Hepatocyte (in vitro differentiated cells): Measurements from ENCODE around the gene ANKMY2. TPM values are rescaled to one million over a fixed set of nuclear protein-coding genes. Genes with fewer than 3 reads are reported as not detected.
A peak's percentile ranks its signal among the peaks of the same experiment; 100 is the strongest.

ENCODE experiments used
- DNase-seq: peaks from one replicate; pipeline ENCODE4 v3.0.0-alpha.2; 2016; ENCODE audit warnings: low spot score
- H2AFZ ChIP-seq: fragments of 200-600 bp; sonication (generic); 2 replicates; pipeline ENCODE4 v1.6.0; 2016; ENCODE audit warnings: antibody characterized with exemption, mild to moderate bottlenecking
- H3K27ac ChIP-seq: fragments of 200-600 bp; sonication (generic); 2 replicates; pipeline ENCODE4 v1.5.1; 2016; ENCODE audit warnings: mild to moderate bottlenecking
- H3K27me3 ChIP-seq: fragments of 200-600 bp; sonication (generic); 2 replicates; pipeline ENCODE4 v1.6.1; 2016
- H3K36me3 ChIP-seq: fragments of 200-600 bp; sonication (generic); replicated peaks from 2 replicates; pipeline ENCODE4 v1.5.1; 2016; ENCODE audit warnings: low read depth; ENCODE audit not compliant: insufficient read depth
- H3K4me1 ChIP-seq: fragments of 200-600 bp; sonication (generic); 2 replicates; pipeline ENCODE4 v1.5.1; 2016; ENCODE audit warnings: mild to moderate bottlenecking, moderate library complexity; ENCODE audit not compliant: insufficient read depth
- H3K4me2 ChIP-seq: fragments of 200-600 bp; sonication (generic); 2 replicates; pipeline ENCODE4 v1.6.0; 2016
- H3K4me3 ChIP-seq: fragments of 200-600 bp; sonication (generic); 2 replicates; pipeline ENCODE4 v1.5.1; 2016; ENCODE audit warnings: mild to moderate bottlenecking
- H3K79me2 ChIP-seq: fragments of 200-600 bp; sonication (generic); 2 replicates; pipeline ENCODE4 v1.6.0; 2017; ENCODE audit warnings: mild to moderate bottlenecking
- H3K9me2 ChIP-seq: fragments of 200-600 bp; sonication (generic); replicated peaks from 2 replicates; pipeline ENCODE4 v1.6.0; 2017; ENCODE audit warnings: mild to moderate bottlenecking; ENCODE audit not compliant: insufficient read depth
- H3K9me3 ChIP-seq: fragments of 200-600 bp; sonication (generic); 2 replicates; pipeline ENCODE4 v1.5.1; 2016; ENCODE audit warnings: low read depth, mild to moderate bottlenecking
- H4K20me1 ChIP-seq: fragments of 200-600 bp; sonication (generic); 2 replicates; pipeline ENCODE4 v1.6.0; 2016; ENCODE audit warnings: mild to moderate bottlenecking; ENCODE audit not compliant: insufficient read depth, poor library complexity, severe bottlenecking
- EZH2 ChIP-seq: fragments of 200-600 bp; sonication (generic); IDR thresholded peaks from 2 replicates; pipeline ENCODE4 v1.6.1; 2016; ENCODE audit warnings: antibody characterized with exemption, mild to moderate bottlenecking, borderline replicate concordance
- EZH2phosphoT487 ChIP-seq: fragments of 200-600 bp; sonication (generic); IDR thresholded peaks from one replicate; pipeline ENCODE4 v1.6.1; 2018; ENCODE audit warnings: antibody characterized with exemption, mild to moderate bottlenecking, low read depth, moderate library complexity; ENCODE audit not compliant: unreplicated experiment, severe bottlenecking
- WGBS: methylation state at CpG from one replicate; pipeline ENCODE4 v1.1.6; 2016; ENCODE audit warnings: low lambda C conversion rate; ENCODE audit errors: missing lambda C conversion rate; 5-methylcytosine and 5-hydroxymethylcytosine counted together
- polyA plus RNA-seq: library from polyadenylated mRNA; unstranded; fragments of >200 nt; fragmentation: Nextera tagmentation; extraction: Ambion mirVana; gene quantifications from 2 replicates; pipeline ENCODE4 v1.2.1, GENCODE V29; 2016
- total RNA-seq: library from RNA; depleted of rRNA; stranded (reverse); fragments of >200 nt; gene quantifications from 2 replicates; pipeline ENCODE4 v1.2.3, GENCODE V29; 2014
- TF ChIP-seq, protein P1 (sequence below): fragments of 200-600 bp; sonication (generic); IDR thresholded peaks from 2 replicates; pipeline ENCODE4 v1.5.1; 2016; ENCODE audit warnings: antibody characterized with exemption, mild to moderate bottlenecking; ENCODE audit not compliant: poor library complexity

ANKMY2 gene
- total and polyA plus RNA-seq, 2 experiments from 2014 or later: 30.7 to 42.5 TPM

DNA sequence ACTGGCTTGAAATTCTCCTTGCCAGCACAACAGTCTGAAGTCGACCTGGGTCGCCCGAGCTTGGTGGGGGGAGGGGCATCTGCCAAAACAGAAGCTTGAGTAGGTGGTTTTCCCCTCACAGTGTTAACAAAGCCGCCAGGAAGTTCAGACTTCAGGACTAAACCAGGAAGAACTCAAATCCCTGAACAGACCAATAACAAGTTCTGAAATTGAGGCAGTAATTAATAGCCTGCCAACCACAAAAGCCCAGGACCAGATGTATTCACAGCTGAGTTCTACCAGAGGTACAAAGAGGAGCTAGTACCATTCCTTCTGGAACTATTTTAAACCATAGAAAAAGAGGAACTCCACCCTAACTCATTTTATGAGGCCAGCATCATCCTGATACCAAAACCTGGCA, 73.6 kb downstream of the ANKMY2 start:
- Histone ChIP-seq H3K9me3 (no peaks in the 10 kb centered on the region), H2AFZ (no peak overlapping the region), H3K27ac (no peak overlapping the region), H3K4me3 (no peak overlapping the region), H3K9me2 (no peaks in the 10 kb centered on the region), H3K36me3 (no peaks in the 10 kb centered on the region), H3K79me2 (no peaks in the 10 kb centered on the region), H3K4me2 (no peak overlapping the region), H3K4me1 (no peaks in the 10 kb centered on the region), H4K20me1 (no peaks in the 10 kb centered on the region), H3K27me3 (no peaks in the 10 kb centered on the region)
- 87% methylated on average over 4 of the region's 4 CpGs for WGBS
- TF ChIP-seq EZH2phosphoT487: no peak
- TF ChIP-seq, protein P1, sequence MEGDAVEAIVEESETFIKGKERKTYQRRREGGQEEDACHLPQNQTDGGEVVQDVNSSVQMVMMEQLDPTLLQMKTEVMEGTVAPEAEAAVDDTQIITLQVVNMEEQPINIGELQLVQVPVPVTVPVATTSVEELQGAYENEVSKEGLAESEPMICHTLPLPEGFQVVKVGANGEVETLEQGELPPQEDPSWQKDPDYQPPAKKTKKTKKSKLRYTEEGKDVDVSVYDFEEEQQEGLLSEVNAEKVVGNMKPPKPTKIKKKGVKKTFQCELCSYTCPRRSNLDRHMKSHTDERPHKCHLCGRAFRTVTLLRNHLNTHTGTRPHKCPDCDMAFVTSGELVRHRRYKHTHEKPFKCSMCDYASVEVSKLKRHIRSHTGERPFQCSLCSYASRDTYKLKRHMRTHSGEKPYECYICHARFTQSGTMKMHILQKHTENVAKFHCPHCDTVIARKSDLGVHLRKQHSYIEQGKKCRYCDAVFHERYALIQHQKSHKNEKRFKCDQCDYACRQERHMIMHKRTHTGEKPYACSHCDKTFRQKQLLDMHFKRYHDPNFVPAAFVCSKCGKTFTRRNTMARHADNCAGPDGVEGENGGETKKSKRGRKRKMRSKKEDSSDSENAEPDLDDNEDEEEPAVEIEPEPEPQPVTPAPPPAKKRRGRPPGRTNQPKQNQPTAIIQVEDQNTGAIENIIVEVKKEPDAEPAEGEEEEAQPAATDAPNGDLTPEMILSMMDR: no peak
- TF ChIP-seq EZH2: no peak
- DNase-seq: no peak

DNA sequence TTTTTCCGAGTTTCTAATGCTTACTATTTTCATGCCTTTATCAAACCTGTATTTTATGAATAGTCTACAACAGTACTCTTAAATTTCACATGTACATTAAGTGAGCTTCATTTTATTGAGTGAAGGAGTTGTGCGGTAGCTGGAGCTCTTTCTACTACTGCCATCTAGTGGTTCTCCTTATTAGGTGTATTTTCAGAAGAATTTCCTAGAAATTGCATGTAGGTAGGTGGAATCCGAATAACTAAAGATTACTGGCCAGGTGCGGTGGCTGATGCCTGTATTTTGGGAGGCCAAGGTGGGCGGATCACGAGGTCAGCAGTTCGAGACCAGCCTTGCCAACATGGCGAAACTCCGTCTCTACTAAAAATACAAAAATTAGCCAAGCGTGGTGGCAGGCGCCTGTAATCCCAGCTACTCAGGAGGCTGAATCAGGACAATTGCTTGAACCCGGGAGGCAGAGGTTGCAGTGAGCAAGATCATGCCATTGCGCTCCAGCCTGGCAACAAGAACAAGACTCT, 80.6 kb downstream of the ANKMY2 start:
- no peak for TF ChIP-seq EZH2phosphoT487
- TF ChIP-seq, protein P1: peak; percentile 78
- peak; percentile 75 for DNase-seq

DNA sequence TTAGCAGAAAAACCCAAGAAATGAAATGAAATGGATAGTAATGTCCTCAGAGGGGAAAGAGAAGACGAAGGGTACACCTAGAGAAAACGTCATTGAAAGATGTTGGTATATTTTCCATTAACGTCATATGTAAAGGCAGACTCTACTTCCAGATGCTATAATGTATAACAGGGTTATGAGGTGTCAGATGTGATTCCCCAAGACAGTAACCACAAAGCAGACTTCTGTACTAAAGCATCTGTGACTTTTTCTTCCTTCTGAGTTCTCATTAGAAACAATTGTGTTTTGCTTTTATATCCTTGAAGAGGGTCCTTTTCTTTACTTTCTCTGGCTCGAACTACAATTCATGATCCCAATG, 81.6 kb downstream of the ANKMY2 start:
- Histone ChIP-seq H3K9me3 (no peaks in the 10 kb centered on the region), H3K9me2 (no peaks in the 10 kb centered on the region), H3K27ac (peak overlapping the region; percentile 70), H3K36me3 (no peaks in the 10 kb centered on the region), H3K4me1 (no peaks in the 10 kb centered on the region), H3K4me2 (no peak overlapping the region), H3K27me3 (no peaks in the 10 kb centered on the region), H3K4me3 (no peak overlapping the region), H2AFZ (no peak overlapping the region), H4K20me1 (no peaks in the 10 kb centered on the region), H3K79me2 (no peaks in the 10 kb centered on the region)
- TF ChIP-seq EZH2phosphoT487 (no peak), EZH2 (no peak)
- TF ChIP-seq, protein P1: no peak
- 67% methylated on average over 4 of the region's 4 CpGs for WGBS
- DNase-seq: no peak

More for the DNA sequence above, 80.6 kb downstream of the ANKMY2 start:
- Histone ChIP-seq H3K4me3 (no peak overlapping the region), H2AFZ (no peak overlapping the region), H3K36me3 (no peaks in the 10 kb centered on the region), H3K4me1 (no peaks in the 10 kb centered on the region), H3K27ac (no peak overlapping the region), H3K79me2 (no peaks in the 10 kb centered on the region), H3K9me3 (no peaks in the 10 kb centered on the region), H3K27me3 (no peaks in the 10 kb centered on the region), H4K20me1 (no peaks in the 10 kb centered on the region), H3K4me2 (no peak overlapping the region), H3K9me2 (no peaks in the 10 kb centered on the region)
- WGBS: 35% methylated on average over 13 of the region's 13 CpGs
